ENCODE results near the gene MYO7B. TPM values are rescaled to one million over a fixed set of nuclear protein-coding genes. Genes with fewer than 3 reads are reported as not detected.

Gene MYO7B
- polyA plus RNA-seq, 1 of the 3 experiments (the other 2 are of a cell fraction), result 0.08 TPM

- no peak overlapping the region for H3K4me2 ChIP-seq
- H3K9me2 ChIP-seq, result no peaks in the 10 kb centered on the region
- H3F3A ChIP-seq (replicated peaks; ENCODE audit: insufficient read depth), result no peaks in the 10 kb centered on the region
- no peaks in the 10 kb centered on the region for H3K9me3 ChIP-seq
- TF ChIP-seq EZH2phosphoT487 (IDR thresholded peaks at IDR 0.05; ENCODE audit: borderline replicate concordance, low read depth) (no peak), JUND (IDR thresholded peaks at IDR 0.05) (no peak), EP300 (IDR thresholded peaks at IDR 0.05; ENCODE audit: borderline replicate concordance in 1 of 2, low read depth in 1 of 2, low read length in 1 of 2) (no peak), MEF2A (IDR thresholded peaks at IDR 0.05; ENCODE audit: borderline replicate concordance, low read depth) (no peak), CHD2 (IDR thresholded peaks at IDR 0.05; ENCODE audit: low read length, partially characterized antibody) (no peak), NRF1 (IDR thresholded peaks at IDR 0.05; ENCODE audit: low read depth, low read length) (no peak), IRF3 (IDR thresholded peaks at IDR 0.05; ENCODE audit: low read depth, low read length) (no peak), GABPA (IDR thresholded peaks at IDR 0.05; ENCODE audit: low read depth) (no peak), REST (IDR thresholded peaks at IDR 0.05; ENCODE audit: low read depth, low read length) (no peak), TAF1 (IDR thresholded peaks at IDR 0.05; ENCODE audit: borderline replicate concordance, low read depth, low read length) (no peak), SIN3A (IDR thresholded peaks at IDR 0.05; ENCODE audit: borderline replicate concordance, low read depth, low read length) (no peak), RFX5 (IDR thresholded peaks at IDR 0.05; ENCODE audit: low read length) (no peak), FOXM1 (IDR thresholded peaks at IDR 0.05; ENCODE audit: low read depth) (no peak), CTCF (IDR thresholded peaks at IDR 0.05) (no peak; the same call in 1 of the 2 replicates), USF1 (IDR thresholded peaks at IDR 0.05; ENCODE audit: borderline replicate concordance, low read depth) (no peak), GATA2 (CRISPR knock-in tag; IDR thresholded peaks at IDR 0.05) (no peak), RAD21 (IDR thresholded peaks at IDR 0.05; ENCODE audit: low read length) (no peak), NFIC (IDR thresholded peaks at IDR 0.05; ENCODE audit: borderline replicate concordance) (no peak)
- no peak for DNase-seq
- H3K36me3 ChIP-seq (replicated peaks in 1 of 2; ENCODE audit: control insufficient read depth in 1 of 2, insufficient read depth in 2 of 2, low read length in 1 of 2), result no peaks in the 10 kb centered on the region
- ChIA-PET CTCF (interaction anchor here (0.5 to 3.2 kb wide), 36 partner anchors 8 to 326 kb away, joined by 3 to 37 read pairs (median 4); partner anchors contain the start of genes LIMS2 and SFT2D3), POLR2A (no interaction called here)
- 70% methylated on average over 10 of the region's 17 CpGs for WGBS (ENCODE audit: low lambda C conversion rate)
- peaks cover 0 to 53% of the 10 kb centered on the region in 2 experiments; a peak in 1 of 4 replicates for H3K4me1 ChIP-seq (ENCODE audit: control insufficient read depth in 1 of 2, insufficient read depth in 2 of 2, low read depth in 1 of 2, low read length in 1 of 2)
- H3K9ac ChIP-seq, result no peak overlapping the region
- H4K20me1 ChIP-seq (ENCODE audit: insufficient read depth), result no peaks in the 10 kb centered on the region
- H3K79me2 ChIP-seq (ENCODE audit: insufficient read depth), result no peaks in the 10 kb centered on the region
- H3K27ac ChIP-seq (ENCODE audit: low read depth in 2 of 2, low read length in 1 of 2), result no peak overlapping the region; a peak in 1 of 4 replicates
- no peaks in the 10 kb centered on the region for H3K27me3 ChIP-seq (ENCODE audit: insufficient read depth)
- peak overlapping the region in 1 of 2 experiments; percentile 30; a peak in 1 of 4 replicates for H3K4me3 ChIP-seq (ENCODE audit: low read depth in 2 of 2, low read length in 1 of 2)
- no peak overlapping the region for H2AFZ ChIP-seq (ENCODE audit: low read depth)
These were observed 114.7 kb downstream of the MYO7B start for GRCh38 chr2:127650041-127650784.
